ENCODE measurements around the gene SENP3.

DNA sequence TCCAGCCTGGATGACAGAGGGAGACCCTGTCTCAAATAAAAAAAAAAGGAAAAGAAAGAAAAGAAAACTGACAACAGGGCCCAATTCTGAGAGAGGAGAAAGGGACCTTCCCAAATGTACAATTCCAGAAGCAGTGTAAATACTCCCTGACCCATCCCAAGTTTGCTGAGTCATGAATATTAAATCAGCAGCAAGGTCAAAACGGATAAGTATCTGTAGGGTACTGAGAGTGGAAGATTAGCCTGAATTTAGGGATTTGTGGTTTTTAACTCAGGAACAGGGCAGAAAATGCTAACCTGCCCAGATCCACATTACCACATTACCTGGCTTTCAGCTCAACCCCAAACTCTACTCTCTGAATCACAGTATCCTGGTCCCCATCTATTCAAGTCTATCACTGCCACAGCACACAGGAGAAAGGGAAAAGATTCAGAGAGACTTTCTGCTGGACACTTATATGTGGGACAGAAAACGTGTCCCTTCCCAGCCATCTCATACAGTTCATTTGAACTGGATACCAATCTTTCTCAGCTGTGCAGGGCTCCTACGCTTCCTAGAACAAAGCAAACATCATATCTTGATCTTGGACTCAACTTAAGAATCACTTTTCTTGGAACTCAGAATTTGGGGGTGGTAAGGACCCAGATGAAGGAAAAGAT, 50.0 kb downstream of the SENP3 start:
- TF ChIP-seq, protein P1, sequence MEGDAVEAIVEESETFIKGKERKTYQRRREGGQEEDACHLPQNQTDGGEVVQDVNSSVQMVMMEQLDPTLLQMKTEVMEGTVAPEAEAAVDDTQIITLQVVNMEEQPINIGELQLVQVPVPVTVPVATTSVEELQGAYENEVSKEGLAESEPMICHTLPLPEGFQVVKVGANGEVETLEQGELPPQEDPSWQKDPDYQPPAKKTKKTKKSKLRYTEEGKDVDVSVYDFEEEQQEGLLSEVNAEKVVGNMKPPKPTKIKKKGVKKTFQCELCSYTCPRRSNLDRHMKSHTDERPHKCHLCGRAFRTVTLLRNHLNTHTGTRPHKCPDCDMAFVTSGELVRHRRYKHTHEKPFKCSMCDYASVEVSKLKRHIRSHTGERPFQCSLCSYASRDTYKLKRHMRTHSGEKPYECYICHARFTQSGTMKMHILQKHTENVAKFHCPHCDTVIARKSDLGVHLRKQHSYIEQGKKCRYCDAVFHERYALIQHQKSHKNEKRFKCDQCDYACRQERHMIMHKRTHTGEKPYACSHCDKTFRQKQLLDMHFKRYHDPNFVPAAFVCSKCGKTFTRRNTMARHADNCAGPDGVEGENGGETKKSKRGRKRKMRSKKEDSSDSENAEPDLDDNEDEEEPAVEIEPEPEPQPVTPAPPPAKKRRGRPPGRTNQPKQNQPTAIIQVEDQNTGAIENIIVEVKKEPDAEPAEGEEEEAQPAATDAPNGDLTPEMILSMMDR (IDR thresholded peaks at IDR 0.05), result no peak
- TF ChIP-seq POLR2AphosphoS5 (IDR thresholded peaks at IDR 0.05; ENCODE audit: low read depth, low read length) (no peak), SIN3A (IDR thresholded peaks at IDR 0.05; ENCODE audit: borderline replicate concordance, insufficient read depth, low read depth, low read length) (no peak)

Data from Panc1 (cell line).